ENCODE results near the gene SNX6. TPM values are rescaled to one million over a fixed set of nuclear protein-coding genes. Genes with fewer than 3 reads are reported as not detected.
"Not testable (repeated sequence)": the region's sequence is repeated elsewhere in the genome, so short reads cannot be mapped to it uniquely, and the experiment has no call there.

The SNX6 gene
- total RNA-seq, 1 experiment from 2014 or later: 64.2 TPM

DNA sequence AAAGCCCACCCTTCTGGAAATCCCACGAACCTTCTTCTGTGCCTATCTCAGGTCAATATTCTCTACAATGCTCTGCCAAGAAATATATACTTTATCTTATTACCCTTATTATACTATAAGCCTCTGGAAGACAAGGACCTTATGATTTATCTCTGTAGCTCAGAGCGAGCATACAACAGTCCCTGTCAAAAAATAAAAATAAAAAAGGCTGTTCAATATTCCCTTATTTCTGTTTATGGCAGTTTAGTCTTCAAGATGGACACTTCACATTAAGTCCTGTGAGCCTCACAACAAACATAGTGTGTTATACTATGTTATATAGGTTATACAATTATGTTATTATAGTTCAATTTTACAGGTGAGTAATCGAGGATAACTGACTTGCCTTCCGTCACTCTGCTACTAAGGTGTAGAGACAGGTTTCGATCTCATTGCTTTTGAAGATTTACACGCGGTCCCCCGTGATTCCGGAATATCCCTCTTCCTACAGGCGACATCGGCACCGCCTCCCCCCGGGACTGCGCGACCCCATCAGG is 91.0 kb downstream of the SNX6 start:
- DNase-seq (ENCODE audit: low spot score): no peak
- CTCF ChIA-PET: no interaction called here
- H3K9me3 ChIP-seq (ENCODE audit: low read depth, low read length, poor library complexity, severe bottlenecking): no peaks in the 10 kb centered on the region
- TSS peak; percentile 79 for BruUV-seq (replicated peaks)
- no peaks in the 10 kb centered on the region for H3K27me3 ChIP-seq (replicated peaks; ENCODE audit: insufficient read depth, low read depth, low read length, poor library complexity)
- POLR2A ChIA-PET (ENCODE audit: low non-redundant PET): no interaction called here
- peak overlapping the region; percentile 97 for H3K4me3 ChIP-seq (ENCODE audit: low read depth, low read length, poor library complexity, severe bottlenecking)
- intact Hi-C loops (cut with micrococcal nuclease; ENCODE audit: unreplicated experiment): no loop called here
- H3K4me1 ChIP-seq (ENCODE audit: insufficient read depth, low read length, poor library complexity, severe bottlenecking): peaks cover 7% of the 10 kb centered on the region
- no peak for TF ChIP-seq EZH2 (IDR thresholded peaks at IDR 0.05; ENCODE audit: borderline replicate concordance, low read depth, low read length, poor library complexity, severe bottlenecking)
- no peak for TF ChIP-seq CTCF (conservative IDR thresholded peaks at IDR 0.05; ENCODE audit: low read depth, low read length)
- H3K36me3 ChIP-seq (ENCODE audit: insufficient read depth, low read length, poor library complexity, severe bottlenecking): peaks cover 17% of the 10 kb centered on the region
- peak overlapping the region; percentile 85 for H3K27ac ChIP-seq (ENCODE audit: low read depth, low read length, poor library complexity, severe bottlenecking)

DNA sequence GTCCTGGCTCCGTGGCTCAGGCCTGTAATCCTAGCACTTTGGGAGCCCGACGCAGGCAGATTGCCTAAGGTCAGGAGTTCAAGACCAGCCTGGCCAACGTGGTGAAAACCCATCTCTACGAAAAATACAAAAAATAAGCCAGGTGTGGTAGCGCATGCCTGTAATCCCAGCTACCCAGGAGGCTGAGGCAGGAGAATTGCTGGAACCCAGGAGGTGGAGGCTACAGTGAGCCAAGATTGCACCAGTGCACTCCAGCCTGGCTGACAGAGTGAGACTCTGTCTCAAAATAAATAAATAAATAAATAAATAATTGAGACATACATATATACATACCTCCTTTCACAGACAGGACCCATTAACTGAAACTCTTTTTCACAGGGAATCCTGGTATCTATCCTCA is 91.9 kb downstream of the SNX6 start:
- peaks cover 25% of the 10 kb centered on the region for H3K36me3 ChIP-seq (ENCODE audit: insufficient read depth, low read length, poor library complexity, severe bottlenecking)
- H3K9me3 ChIP-seq (ENCODE audit: low read depth, low read length, poor library complexity, severe bottlenecking); POLR2A ChIA-PET (ENCODE audit: low non-redundant PET); intact Hi-C loops (cut with micrococcal nuclease; ENCODE audit: unreplicated experiment); H3K27me3 ChIP-seq (replicated peaks; ENCODE audit: insufficient read depth, low read depth, low read length, poor library complexity); H3K4me1 ChIP-seq (ENCODE audit: insufficient read depth, low read length, poor library complexity, severe bottlenecking); BruUV-seq (replicated peaks); CTCF ChIA-PET; DNase-seq (ENCODE audit: low spot score): not testable (repeated sequence)
- H3K4me3 ChIP-seq (ENCODE audit: low read depth, low read length, poor library complexity, severe bottlenecking): peak overlapping the region; percentile 97
- peak overlapping the region; percentile 85 for H3K27ac ChIP-seq (ENCODE audit: low read depth, low read length, poor library complexity, severe bottlenecking)

DNA sequence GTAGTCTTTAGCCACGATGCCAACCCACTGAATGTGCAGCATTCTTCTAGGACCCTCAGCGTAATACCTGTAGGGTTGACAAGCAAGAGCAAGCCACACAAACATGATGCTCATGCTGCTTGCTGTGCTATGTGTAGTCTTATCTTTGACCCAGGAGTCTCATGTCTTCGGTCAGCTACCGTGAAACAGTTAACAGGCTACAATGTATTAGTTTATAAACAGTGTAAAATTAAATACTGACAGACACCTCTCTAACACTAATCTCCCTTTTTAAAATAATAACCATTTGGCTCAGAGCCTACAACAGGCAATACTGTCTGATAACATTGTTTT is 92.3 kb downstream of the SNX6 start:
- no TSS peak for BruUV-seq (replicated peaks)
- Histone ChIP-seq H3K4me3 (ENCODE audit: low read depth, low read length, poor library complexity, severe bottlenecking) (no peak overlapping the region), H3K9me3 (ENCODE audit: low read depth, low read length, poor library complexity, severe bottlenecking) (no peaks in the 10 kb centered on the region), H3K4me1 (ENCODE audit: insufficient read depth, low read length, poor library complexity, severe bottlenecking) (peaks cover 7% of the 10 kb centered on the region), H3K36me3 (ENCODE audit: insufficient read depth, low read length, poor library complexity, severe bottlenecking) (peaks cover 25% of the 10 kb centered on the region), H3K27ac (ENCODE audit: low read depth, low read length, poor library complexity, severe bottlenecking) (no peak overlapping the region), H3K27me3 (replicated peaks; ENCODE audit: insufficient read depth, low read depth, low read length, poor library complexity) (no peaks in the 10 kb centered on the region)
- ChIA-PET CTCF (no interaction called here), POLR2A (ENCODE audit: low non-redundant PET) (no interaction called here)
- TF ChIP-seq CTCF (conservative IDR thresholded peaks at IDR 0.05; ENCODE audit: low read depth, low read length) (no peak), EZH2 (IDR thresholded peaks at IDR 0.05; ENCODE audit: borderline replicate concordance, low read depth, low read length, poor library complexity, severe bottlenecking) (no peak)
- intact Hi-C loops (cut with micrococcal nuclease; ENCODE audit: unreplicated experiment): no loop called here
- DNase-seq (ENCODE audit: low spot score): no peak

- H3K36me3 ChIP-seq (ENCODE audit: insufficient read depth, low read length, poor library complexity, severe bottlenecking): peaks cover 29% of the 10 kb centered on the region
- no peak overlapping the region for H3K4me3 ChIP-seq (ENCODE audit: low read depth, low read length, poor library complexity, severe bottlenecking)
- TF ChIP-seq CTCF (conservative IDR thresholded peaks at IDR 0.05; ENCODE audit: low read depth, low read length) (no peak), EZH2 (IDR thresholded peaks at IDR 0.05; ENCODE audit: borderline replicate concordance, low read depth, low read length, poor library complexity, severe bottlenecking) (no peak)
- peaks cover 7% of the 10 kb centered on the region for H3K4me1 ChIP-seq (ENCODE audit: insufficient read depth, low read length, poor library complexity, severe bottlenecking)
- CTCF ChIA-PET: no interaction called here
- BruUV-seq (replicated peaks): no TSS peak
- no peak overlapping the region for H3K27ac ChIP-seq (ENCODE audit: low read depth, low read length, poor library complexity, severe bottlenecking)
- H3K27me3 ChIP-seq (replicated peaks; ENCODE audit: insufficient read depth, low read depth, low read length, poor library complexity): no peaks in the 10 kb centered on the region
- H3K9me3 ChIP-seq (ENCODE audit: low read depth, low read length, poor library complexity, severe bottlenecking): no peaks in the 10 kb centered on the region
- no peak for DNase-seq (ENCODE audit: low spot score)
- POLR2A ChIA-PET (ENCODE audit: low non-redundant PET): interaction anchor here (0.6 kb wide), 1 partner anchor 57 kb away, joined by 3 read pairs; no protein-coding TSS in a partner anchor
- intact Hi-C loops (cut with micrococcal nuclease; ENCODE audit: unreplicated experiment): no loop called here
Measured at GRCh38 chr14:34536951-34537676, 92.8 kb downstream of the SNX6 start.
